Neuronal stem cell (in vitro differentiated cells): ENCODE data around the gene TUBA4B.

Experiments
- DNase-seq: peaks from one replicate; pipeline ENCODE4 v3.0.0-alpha.2; 2013; ENCODE audit warnings: low spot score
- H2AFZ ChIP-seq: one replicate; pipeline ENCODE4 v1.6.1; 2013; ENCODE audit warnings: mild to moderate bottlenecking, low read length, inconsistent platforms
- H2AK5ac ChIP-seq: 2 replicates; pipeline ENCODE4 v1.6.1; 2013; ENCODE audit warnings: low read depth, mild to moderate bottlenecking, inconsistent platforms, low read length, moderate library complexity, mixed read lengths
- H2BK120ac ChIP-seq: 2 replicates; pipeline ENCODE4 v1.6.1; 2013; ENCODE audit warnings: low read depth, mild to moderate bottlenecking, inconsistent platforms, low read length, moderate library complexity, mixed read lengths
- H2BK12ac ChIP-seq: one replicate; pipeline ENCODE4 v1.6.1; 2013; ENCODE audit warnings: low read length, inconsistent platforms
- H2BK15ac ChIP-seq: 2 replicates; pipeline ENCODE4 v1.6.1; 2013; ENCODE audit warnings: mild to moderate bottlenecking, low read length, inconsistent platforms, mixed read lengths
- H2BK5ac ChIP-seq: one replicate; pipeline ENCODE4 v1.6.1; 2013; ENCODE audit warnings: inconsistent platforms, mild to moderate bottlenecking, low read length, moderate library complexity
- H3K14ac ChIP-seq: one replicate; pipeline ENCODE4 v1.6.1; 2013; ENCODE audit warnings: low read length, inconsistent platforms
- H3K18ac ChIP-seq: 2 replicates; pipeline ENCODE4 v1.6.1; 2013; ENCODE audit warnings: low read length, inconsistent platforms
- H3K23ac ChIP-seq: 2 replicates; pipeline ENCODE4 v1.6.1; 2013; ENCODE audit warnings: low read depth, mild to moderate bottlenecking, mixed read lengths, low read length, inconsistent platforms; ENCODE audit not compliant: poor library complexity
- H3K27ac ChIP-seq: replicated peaks from 3 replicates; pipeline ENCODE4 v1.5.1; 2013; ENCODE audit warnings: low read length, inconsistent platforms
- H3K27me3 ChIP-seq, 3 experiments: 2 replicates each; pipeline ENCODE4 v1.6.1; 2013; ENCODE audit warnings: low read length in 3 of 3, mild to moderate bottlenecking in 2 of 3, inconsistent platforms in 1 of 3, low read depth in 1 of 3, mixed read lengths in 1 of 3, moderate library complexity in 1 of 3; ENCODE audit not compliant: control insufficient read depth in 3 of 3, insufficient read depth in 3 of 3
- H3K36me3 ChIP-seq, 2 donors: replicated peaks in 1 of 2; 2 replicates each; pipeline ENCODE4 v1.6.1; 2013; ENCODE audit warnings: low read length in 2 of 2; ENCODE audit not compliant: control insufficient read depth in 2 of 2, insufficient read depth in 2 of 2
- H3K4ac ChIP-seq: 2 replicates; pipeline ENCODE4 v1.6.1; 2013; ENCODE audit warnings: inconsistent platforms, mild to moderate bottlenecking, low read length, moderate library complexity
- H3K4me1 ChIP-seq, 2 donors: 1 replicate in 1 of 2; 2 replicates in 1 of 2; pipeline ENCODE4 v1.6.1; 2013; ENCODE audit warnings: low read length in 2 of 2, low read depth in 1 of 2; ENCODE audit not compliant: control insufficient read depth in 2 of 2, insufficient read depth in 1 of 2
- H3K4me2 ChIP-seq: one replicate; pipeline ENCODE4 v1.6.1; 2013; ENCODE audit warnings: mild to moderate bottlenecking, low read length, inconsistent platforms; ENCODE audit not compliant: insufficient read depth, poor library complexity, severe bottlenecking
- H3K4me3 ChIP-seq, 2 donors: 2 replicates each; pipeline ENCODE4 v1.5.1; 2013; ENCODE audit warnings: low read length in 2 of 2, mild to moderate bottlenecking in 2 of 2, inconsistent platforms in 1 of 2, moderate library complexity in 1 of 2
- H3K79me1 ChIP-seq: one replicate; pipeline ENCODE4 v1.6.1; 2013; ENCODE audit warnings: low read depth, mild to moderate bottlenecking, inconsistent platforms, low read length, moderate library complexity
- H3K9ac ChIP-seq: one replicate; pipeline ENCODE4 v1.6.1; 2013; ENCODE audit warnings: mild to moderate bottlenecking, low read depth, low read length, inconsistent platforms; ENCODE audit not compliant: poor library complexity
- H3K9me3 ChIP-seq, 2 donors: replicated peaks in 1 of 2; 2 replicates each; pipeline versions ENCODE3 to v1.6.1; 2013; ENCODE audit warnings: low read length in 2 of 2, mild to moderate bottlenecking in 2 of 2, inconsistent platforms in 1 of 2, low read depth in 1 of 2, mixed read lengths in 1 of 2, moderate library complexity in 1 of 2; ENCODE audit not compliant: control insufficient read depth in 2 of 2, insufficient read depth in 1 of 2
- H4K8ac ChIP-seq: one replicate; pipeline ENCODE4 v1.6.1; 2013; ENCODE audit warnings: low read depth, mild to moderate bottlenecking, inconsistent platforms, low read length, moderate library complexity
- H4K91ac ChIP-seq: one replicate; pipeline ENCODE4 v1.6.1; 2013; ENCODE audit warnings: low read length, low read depth, mild to moderate bottlenecking, inconsistent platforms; ENCODE audit not compliant: poor library complexity
- WGBS, 2 donors: extraction: QIAGEN DNeasy Blood & Tissue Kit; methylation state at CpG; one replicate each; pipeline ENCODE4 v1.1.7; 2013; ENCODE audit warnings: missing lambda C conversion rate in 2 of 2, mixed read lengths in 1 of 2; ENCODE audit not compliant: insufficient read length in 2 of 2, insufficient replicate concordance in 1 of 2; ENCODE audit errors: extremely low coverage in 2 of 2; 5-methylcytosine and 5-hydroxymethylcytosine counted together

Gene TUBA4B

DNA sequence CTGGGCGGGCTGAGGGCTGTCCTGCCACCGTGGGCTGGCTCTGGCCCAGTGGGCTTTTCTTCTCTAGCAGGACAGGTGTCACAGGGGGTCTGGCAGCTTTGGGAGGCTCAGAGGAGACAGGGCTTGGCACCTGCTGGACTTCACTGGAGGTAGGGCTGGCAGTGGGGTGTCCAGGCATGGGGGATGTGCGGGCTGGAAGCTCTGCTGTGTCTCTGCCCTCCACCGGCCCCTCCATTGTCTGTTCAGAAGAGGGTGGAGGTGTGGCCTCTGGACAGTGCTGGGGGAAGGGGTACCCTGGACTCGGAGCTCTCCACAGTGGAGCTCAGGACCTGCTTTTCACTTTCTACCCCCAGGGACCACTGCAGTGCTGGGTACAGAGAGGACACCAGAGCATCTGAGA lies 47.0 kb downstream of the TUBA4B start:
- Histone ChIP-seq H3K27ac (no peak overlapping the region), H3K9me3 (no peaks in the 10 kb centered on the region), H2BK15ac (peak overlapping the region; percentile 95), H3K27me3 (peaks cover 0 to 36% (median 0%) of the 10 kb centered on the region in 3 experiments), H3K23ac (no peak overlapping the region), H3K18ac (peak overlapping the region; percentile 82), H3K9ac (peak overlapping the region; percentile 53), H4K8ac (no peak overlapping the region), H2AFZ (peak overlapping the region; percentile 80), H3K4me1 (peaks cover 24 to 28% of the 10 kb centered on the region in 2 donors), H3K79me1 (no peaks in the 10 kb centered on the region), H3K36me3 (no peaks in the 10 kb centered on the region), H3K4me3 (peak overlapping the region in 1 of 2 donors; percentile 25), H2BK12ac (no peak overlapping the region), H3K4ac (no peak overlapping the region), H2AK5ac (peak overlapping the region; percentile 58), H2BK5ac (no peak overlapping the region), H4K91ac (no peak overlapping the region), H3K14ac (no peak overlapping the region), H2BK120ac (peak overlapping the region; percentile 24), H3K4me2 (peak overlapping the region; percentile 24)
- no CpG with 5 or more reads among the region's 5 CpGs for WGBS, 2 donors
- no peak for DNase-seq

DNA sequence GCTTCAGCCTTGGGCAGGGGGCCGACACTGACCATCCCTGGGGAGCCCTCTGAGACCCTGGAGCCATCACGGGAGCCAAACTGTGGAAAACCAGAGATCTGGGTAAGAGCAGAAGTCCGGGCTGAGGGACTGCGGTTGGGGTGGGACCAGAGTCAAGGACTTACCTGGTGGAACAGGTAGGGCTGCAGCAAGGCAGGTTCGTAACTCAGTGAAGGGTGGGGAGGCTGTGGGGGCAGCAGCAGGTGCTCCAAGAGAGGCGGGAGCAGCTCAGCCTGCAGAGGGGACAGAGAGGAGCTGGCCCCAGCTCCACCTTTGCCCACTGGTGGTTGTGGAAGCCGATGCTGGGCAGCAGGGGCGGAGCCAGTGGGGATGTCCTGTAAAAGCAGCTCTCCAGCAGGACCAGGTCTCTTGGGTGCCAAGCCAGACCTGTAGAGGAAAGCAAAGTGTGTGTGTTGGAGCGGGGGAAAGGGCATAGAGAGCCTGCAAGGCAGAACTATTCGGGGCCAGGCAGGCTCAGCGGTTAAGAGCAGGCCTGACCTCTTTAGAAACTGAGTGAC lies 49.4 kb downstream of the TUBA4B start:
- no peak overlapping the region for H2AK5ac ChIP-seq
- no peak overlapping the region for H2BK5ac ChIP-seq
- H4K91ac ChIP-seq, result no peak overlapping the region
- no peak overlapping the region for H3K4me3 ChIP-seq
- no peak overlapping the region for H3K23ac ChIP-seq
- H3K9ac ChIP-seq, result peak overlapping the region; percentile 26
- no peak overlapping the region for H2AFZ ChIP-seq
- H2BK12ac ChIP-seq, result no peak overlapping the region
- peak overlapping the region; percentile 73 for H3K18ac ChIP-seq
- no peak overlapping the region for H2BK15ac ChIP-seq
- peaks cover 24 to 26% of the 10 kb centered on the region in 2 donors for H3K4me1 ChIP-seq
- no peak overlapping the region for H3K27ac ChIP-seq
- H3K4me2 ChIP-seq, result no peak overlapping the region
- peaks cover 0 to 43% (median 4%) of the 10 kb centered on the region in 3 experiments for H3K27me3 ChIP-seq
- H3K9me3 ChIP-seq, result no peaks in the 10 kb centered on the region
- H4K8ac ChIP-seq, result no peak overlapping the region
- H3K79me1 ChIP-seq, result no peaks in the 10 kb centered on the region
- no peaks in the 10 kb centered on the region for H3K36me3 ChIP-seq
- no peak for DNase-seq
- WGBS, 2 donors, result no CpG with 5 or more reads among the region's 11 CpGs
- H2BK120ac ChIP-seq, result no peak overlapping the region
- H3K14ac ChIP-seq, result no peak overlapping the region
- no peak overlapping the region for H3K4ac ChIP-seq

DNA sequence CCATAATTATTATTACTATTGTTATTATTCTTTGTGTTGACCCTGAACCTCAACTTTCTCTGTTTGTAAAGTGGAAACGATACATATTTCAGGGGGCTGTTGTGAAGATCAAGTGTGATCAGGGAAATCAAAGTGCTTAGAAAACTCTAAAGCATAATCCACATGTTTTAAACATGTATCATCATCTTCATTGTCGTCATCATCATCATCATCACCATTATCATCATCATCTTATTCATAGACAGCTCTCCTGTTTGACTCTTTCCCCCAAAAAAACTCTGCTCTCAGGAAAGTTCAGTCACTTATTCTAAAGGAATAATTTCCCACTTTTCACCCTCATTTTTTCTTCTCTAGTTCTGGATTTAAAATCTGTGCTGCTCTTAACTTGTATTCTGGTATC lies 51.2 kb downstream of the TUBA4B start:
- Histone ChIP-seq H3K27ac (no peak overlapping the region), H3K9ac (no peak overlapping the region), H3K18ac (no peak overlapping the region), H3K14ac (no peak overlapping the region), H4K8ac (no peak overlapping the region), H3K79me1 (no peaks in the 10 kb centered on the region), H3K9me3 (no peaks in the 10 kb centered on the region), H2BK15ac (no peak overlapping the region), H3K27me3 (peaks cover 0 to 47% (median 16%) of the 10 kb centered on the region in 3 experiments), H2AK5ac (no peak overlapping the region), H2BK5ac (no peak overlapping the region), H3K4me3 (no peak overlapping the region), H4K91ac (no peak overlapping the region), H3K4me1 (peaks cover 25 to 28% of the 10 kb centered on the region in 2 donors), H2BK12ac (no peak overlapping the region), H2AFZ (no peak overlapping the region), H3K36me3 (no peaks in the 10 kb centered on the region), H2BK120ac (no peak overlapping the region), H3K4me2 (no peak overlapping the region), H3K23ac (no peak overlapping the region), H3K4ac (no peak overlapping the region)
- WGBS, 2 donors, result no CpG with 5 or more reads among the region's 2 CpGs
- DNase-seq, result no peak

DNA sequence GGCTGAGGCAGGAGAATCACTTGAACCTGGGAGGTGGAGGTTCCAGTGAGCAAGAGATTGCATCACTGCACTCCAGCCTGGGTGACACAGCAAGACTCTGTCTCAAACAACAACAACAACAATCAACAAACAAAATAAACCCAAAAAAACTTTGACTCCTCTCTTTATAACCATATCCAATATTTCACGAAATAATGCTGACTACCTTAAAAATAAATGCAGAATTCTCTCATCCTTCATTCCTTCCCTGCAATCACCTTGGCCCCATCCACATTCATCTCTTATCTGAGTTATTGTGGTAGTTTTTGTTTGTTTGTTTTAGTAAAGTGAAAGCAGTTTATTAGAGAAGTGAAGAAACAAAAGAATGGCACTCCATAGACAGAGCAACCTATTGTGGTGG lies 53.0 kb downstream of the TUBA4B start:
- H2AK5ac ChIP-seq, result no peak overlapping the region
- peaks cover 0 to 54% (median 28%) of the 10 kb centered on the region in 3 experiments for H3K27me3 ChIP-seq
- no peaks in the 10 kb centered on the region for H3K36me3 ChIP-seq
- no peak overlapping the region for H2AFZ ChIP-seq
- no peak overlapping the region for H3K9ac ChIP-seq
- no peak overlapping the region for H2BK120ac ChIP-seq
- H2BK5ac ChIP-seq, result no peak overlapping the region
- no peak for DNase-seq
- no peak overlapping the region for H4K91ac ChIP-seq
- H3K18ac ChIP-seq, result no peak overlapping the region
- H3K4me2 ChIP-seq, result no peak overlapping the region
- no peaks in the 10 kb centered on the region for H3K79me1 ChIP-seq
- no peak overlapping the region for H2BK12ac ChIP-seq
- WGBS, 2 donors, result 100% methylated on average over 1 of the region's 1 CpG
- no peak overlapping the region for H3K4ac ChIP-seq
- no peak overlapping the region for H3K4me3 ChIP-seq
- H3K9me3 ChIP-seq, result no peaks in the 10 kb centered on the region
- no peak overlapping the region for H3K14ac ChIP-seq
- H3K27ac ChIP-seq, result no peak overlapping the region
- no peak overlapping the region for H3K23ac ChIP-seq
- peaks cover 14 to 16% of the 10 kb centered on the region in 2 donors for H3K4me1 ChIP-seq
- H2BK15ac ChIP-seq, result no peak overlapping the region
- H4K8ac ChIP-seq, result no peak overlapping the region
